ENCODE data around the gene PARVG.

PARVG gene

DNA sequence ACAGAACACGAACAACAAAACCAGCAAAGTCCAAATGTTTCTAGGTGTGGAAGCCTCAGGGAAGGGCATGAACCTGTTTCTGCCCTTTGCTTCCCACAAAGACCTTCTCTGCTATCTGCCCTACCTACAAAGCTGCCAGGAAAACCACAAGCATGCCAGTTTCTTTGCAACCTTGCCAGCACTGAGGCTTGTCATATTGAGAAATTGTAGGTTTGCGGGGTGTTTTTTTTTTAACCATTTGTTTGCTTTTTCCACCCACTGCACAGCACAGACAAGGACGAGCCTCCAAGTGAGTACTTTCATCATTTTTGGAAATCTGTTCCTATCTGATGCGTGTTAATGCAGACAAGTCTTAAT is 12.8 kb downstream of the PARVG start:
- Histone ChIP-seq H3K79me2 (ENCODE audit: insufficient read depth, low read length) (no peaks in the 10 kb centered on the region), H3K4me3 (ENCODE audit: low read depth in 1 of 2, low read length in 2 of 2) (no peak overlapping the region), H3K4me1 (ENCODE audit: insufficient read depth, low read length) (no peaks in the 10 kb centered on the region), H3K27me3 (ENCODE audit: insufficient read depth, low read length, poor library complexity) (no peaks in the 10 kb centered on the region), H3K27ac (ENCODE audit: low read length) (no peak overlapping the region), H3K9ac (ENCODE audit: low read depth, low read length) (no peak overlapping the region), H3K4me2 (ENCODE audit: insufficient read depth, low read length) (no peak overlapping the region), H3K36me3 (ENCODE audit: insufficient read depth, low read length) (peaks cover 9% of the 10 kb centered on the region; the same call in 1 of the 2 replicates), H3K9me3 (ENCODE audit: insufficient read depth, low read length, severe bottlenecking) (no peaks in the 10 kb centered on the region), H2AFZ (ENCODE audit: low read depth, low read length) (no peak overlapping the region), H4K20me1 (ENCODE audit: insufficient read depth, low read length) (peaks cover 1% of the 10 kb centered on the region; the same call in 1 of the 2 replicates)
- TF ChIP-seq EZH2 (IDR thresholded peaks at IDR 0.05; ENCODE audit: borderline replicate concordance, low read depth, low read length, severe bottlenecking) (no peak), CTCF (IDR thresholded peaks at IDR 0.05; ENCODE audit: borderline replicate concordance, extremely low read depth, low read length, poor library complexity, severe bottlenecking) (no peak)
- DNase-seq (no peak), ATAC-seq (ENCODE audit: insufficient read depth, low read depth) (no peak)

DNA sequence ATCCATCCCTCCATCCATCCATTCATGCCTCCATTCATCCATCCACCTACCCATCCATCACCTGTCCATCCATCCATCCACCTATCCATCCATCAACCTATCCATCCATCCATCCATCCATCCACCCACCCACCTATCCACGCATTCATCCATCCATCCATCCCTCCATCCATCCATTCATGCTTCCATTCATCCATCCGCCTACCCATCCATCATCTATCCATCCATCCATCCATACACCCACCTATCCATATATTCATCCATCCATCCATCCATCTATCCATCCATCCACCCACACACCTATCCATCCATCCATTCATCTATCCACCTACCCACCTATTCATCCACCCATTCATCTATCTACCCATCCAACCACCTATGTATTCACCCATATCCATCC is 13.8 kb downstream of the PARVG start:
- Histone ChIP-seq H3K4me1 (ENCODE audit: insufficient read depth, low read length) (no peaks in the 10 kb centered on the region), H3K4me3 (ENCODE audit: low read depth in 1 of 2, low read length in 2 of 2) (no peak overlapping the region), H3K9me3 (ENCODE audit: insufficient read depth, low read length, severe bottlenecking) (no peaks in the 10 kb centered on the region), H3K27me3 (ENCODE audit: insufficient read depth, low read length, poor library complexity) (no peaks in the 10 kb centered on the region), H4K20me1 (ENCODE audit: insufficient read depth, low read length) (peaks cover 6% of the 10 kb centered on the region; the same call in 1 of the 2 replicates), H3K79me2 (ENCODE audit: insufficient read depth, low read length) (no peaks in the 10 kb centered on the region), H3K9ac (ENCODE audit: low read depth, low read length) (no peak overlapping the region), H2AFZ (ENCODE audit: low read depth, low read length) (no peak overlapping the region), H3K36me3 (ENCODE audit: insufficient read depth, low read length) (peaks cover 16% of the 10 kb centered on the region), H3K27ac (ENCODE audit: low read length) (no peak overlapping the region), H3K4me2 (ENCODE audit: insufficient read depth, low read length) (no peak overlapping the region)
- DNase-seq (no peak), ATAC-seq (ENCODE audit: insufficient read depth, low read depth) (no peak)
- no peak for TF ChIP-seq EZH2 (IDR thresholded peaks at IDR 0.05; ENCODE audit: borderline replicate concordance, low read depth, low read length, severe bottlenecking)
- TF ChIP-seq CTCF (IDR thresholded peaks at IDR 0.05; ENCODE audit: borderline replicate concordance, extremely low read depth, low read length, poor library complexity, severe bottlenecking), result no peak

DNA sequence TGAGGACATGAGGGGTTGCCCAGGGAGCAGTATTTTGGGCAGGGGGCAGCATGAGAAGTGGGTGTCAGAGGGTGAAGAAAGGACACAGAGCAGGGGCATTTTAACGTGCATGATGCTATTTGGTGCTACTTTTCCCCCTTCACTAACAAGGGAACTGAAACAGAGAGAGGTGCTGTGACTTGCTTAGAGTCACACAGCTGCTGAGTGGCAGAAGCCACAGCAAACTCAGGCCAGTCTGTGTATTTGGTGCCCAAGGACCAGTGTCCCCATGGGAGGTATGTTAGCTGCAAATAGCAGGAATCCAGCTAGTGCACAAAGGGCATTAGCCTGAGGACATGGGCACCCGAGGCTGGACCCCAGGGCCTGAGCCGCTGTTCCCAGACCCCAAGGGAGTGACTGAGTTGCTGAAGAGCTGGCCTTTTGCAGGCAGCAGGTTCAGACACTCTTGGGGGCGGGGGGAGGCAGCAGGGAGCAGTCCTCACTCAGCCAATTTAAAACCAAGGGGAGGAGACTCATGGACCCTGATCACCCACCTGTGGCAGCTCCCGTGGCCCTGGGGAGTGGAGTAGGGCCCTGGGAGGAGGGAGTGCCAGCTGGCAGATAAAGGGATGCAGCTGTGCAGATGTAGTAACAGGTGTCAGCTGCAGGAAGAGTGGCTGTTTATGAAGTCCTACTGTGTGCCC is 14.6 kb downstream of the PARVG start:
- ATAC-seq (ENCODE audit: insufficient read depth, low read depth) (peak; percentile 42; the same call in 1 of the 3 replicates), DNase-seq (peak; percentile 35)
- no peak overlapping the region for H3K9ac ChIP-seq (ENCODE audit: low read depth, low read length)
- H4K20me1 ChIP-seq (ENCODE audit: insufficient read depth, low read length), result peaks cover 9% of the 10 kb centered on the region; the same call in 1 of the 2 replicates
- H3K9me3 ChIP-seq (ENCODE audit: insufficient read depth, low read length, severe bottlenecking), result no peaks in the 10 kb centered on the region
- H3K27ac ChIP-seq (ENCODE audit: low read length), result peak overlapping the region; percentile 37; the same call in 1 of the 2 replicates
- H2AFZ ChIP-seq (ENCODE audit: low read depth, low read length), result no peak overlapping the region
- H3K36me3 ChIP-seq (ENCODE audit: insufficient read depth, low read length), result peaks cover 18% of the 10 kb centered on the region
- H3K27me3 ChIP-seq (ENCODE audit: insufficient read depth, low read length, poor library complexity), result no peaks in the 10 kb centered on the region
- H3K4me2 ChIP-seq (ENCODE audit: insufficient read depth, low read length), result no peak overlapping the region
- TF ChIP-seq CTCF (IDR thresholded peaks at IDR 0.05; ENCODE audit: borderline replicate concordance, extremely low read depth, low read length, poor library complexity, severe bottlenecking) (no peak), EZH2 (IDR thresholded peaks at IDR 0.05; ENCODE audit: borderline replicate concordance, low read depth, low read length, severe bottlenecking) (no peak)
- H3K4me3 ChIP-seq (ENCODE audit: low read depth in 1 of 2, low read length in 2 of 2), result no peak overlapping the region
- H3K79me2 ChIP-seq (ENCODE audit: insufficient read depth, low read length), result no peaks in the 10 kb centered on the region
- H3K4me1 ChIP-seq (ENCODE audit: insufficient read depth, low read length), result peaks cover 1% of the 10 kb centered on the region; the same call in 1 of the 2 replicates

Measured in DND-41 (cell line).